ENCODE measurements around the gene RIMKLB. TPM values are rescaled to one million over a fixed set of nuclear protein-coding genes. Genes with fewer than 3 reads are reported as not detected.
A peak's percentile ranks its signal among the peaks of the same experiment; 100 is the strongest.

The RIMKLB gene
- polyA plus RNA-seq (2012; rRNA removed) = 24.5 and 33.3 TPM in 2 replicates
- polyA plus RNA-seq (2012; cell fraction: cytosol; rRNA removed) = 18.4 and 25.4 TPM in 2 replicates
- 73.1 and 111 TPM in 2 replicates for polyA plus RNA-seq (2012; cell fraction: nucleus; rRNA removed)

- Histone ChIP-seq H3K9ac (peak within 1 kb of the TSS; percentile 97), H3K9me3 (no peaks in the 10 kb centered on the region), H3F3A (replicated peaks; ENCODE audit: insufficient read depth) (peaks cover 17% of the 10 kb centered on the region), H3K4me3 (ENCODE audit: low read depth in 2 of 2, low read length in 1 of 2) (peak within 1 kb of the TSS; percentile 91), H3K36me3 (replicated peaks in 1 of 2; ENCODE audit: control insufficient read depth in 1 of 2, insufficient read depth in 2 of 2, low read length in 1 of 2) (peaks cover 6 to 13% of the 10 kb centered on the region in 2 experiments), H2AFZ (ENCODE audit: low read depth) (peak within 1 kb of the TSS; percentile 96), H3K9me2 (no peaks in the 10 kb centered on the region), H3K4me1 (ENCODE audit: control insufficient read depth in 1 of 2, insufficient read depth in 2 of 2, low read depth in 1 of 2, low read length in 1 of 2) (peaks cover 9 to 15% of the 10 kb centered on the region in 2 experiments; a peak in 3 of 4 replicates), H3K4me2 (peak within 1 kb of the TSS; percentile 93), H3K79me2 (ENCODE audit: insufficient read depth) (peaks cover 41% of the 10 kb centered on the region), H3K27me3 (ENCODE audit: insufficient read depth) (no peaks in the 10 kb centered on the region), H3K27ac (ENCODE audit: low read depth in 2 of 2, low read length in 1 of 2) (peak within 1 kb of the TSS; percentile 77 to 86), H4K20me1 (ENCODE audit: insufficient read depth) (peaks cover 19% of the 10 kb centered on the region)
- 1% methylated on average over 54 of the region's 88 CpGs for whole genome bisulfite sequencing (ENCODE audit: low lambda C conversion rate)
- POLR2A ChIA-PET = interaction anchor here (0.5 to 0.9 kb wide), 2 partner anchors 10 to 11 kb away, joined by 3 to 4 read pairs; no protein-coding TSS in a partner anchor
- CTCF ChIA-PET = interaction anchor here (0.9 to 1.4 kb wide), 5 partner anchors 84 to 252 kb away, joined by 3 to 6 read pairs (median 4); partner anchors contain the start of gene M6PR
- TF ChIP-seq EP300 (IDR thresholded peaks at IDR 0.05; ENCODE audit: borderline replicate concordance in 1 of 2, low read depth in 1 of 2, low read length in 1 of 2) = 0 out of 4 replicates have a peak, but pooled peaks of 1 of the 2 experiments have one; percentile 6
- peak; percentile 13; the same call in 1 of the 2 replicates for TF ChIP-seq MXI1 (IDR thresholded peaks at IDR 0.05; ENCODE audit: low read depth, low read length)
- no peak for TF ChIP-seq GATA2 (CRISPR knock-in tag; IDR thresholded peaks at IDR 0.05)
- TF ChIP-seq GABPA (IDR thresholded peaks at IDR 0.05; ENCODE audit: low read depth) = peak; percentile 4; the same call in 1 of the 2 replicates
- TF ChIP-seq POLR2AphosphoS5 (IDR thresholded peaks at IDR 0.05; ENCODE audit: low read depth, low read length) = peak; percentile 36; the same call in 1 of the 2 replicates
- TF ChIP-seq, protein P1, sequence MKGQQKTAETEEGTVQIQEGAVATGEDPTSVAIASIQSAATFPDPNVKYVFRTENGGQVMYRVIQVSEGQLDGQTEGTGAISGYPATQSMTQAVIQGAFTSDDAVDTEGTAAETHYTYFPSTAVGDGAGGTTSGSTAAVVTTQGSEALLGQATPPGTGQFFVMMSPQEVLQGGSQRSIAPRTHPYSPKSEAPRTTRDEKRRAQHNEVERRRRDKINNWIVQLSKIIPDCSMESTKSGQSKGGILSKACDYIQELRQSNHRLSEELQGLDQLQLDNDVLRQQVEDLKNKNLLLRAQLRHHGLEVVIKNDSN (IDR thresholded peaks at IDR 0.05; ENCODE audit: borderline replicate concordance, low read depth) = no peak
- peak; percentile 97 for TF ChIP-seq CHD2 (IDR thresholded peaks at IDR 0.05; ENCODE audit: low read length, partially characterized antibody)
- TF ChIP-seq ZBTB33 (IDR thresholded peaks at IDR 0.05; ENCODE audit: borderline replicate concordance, low read depth) = peak; percentile 94
- TF ChIP-seq TAF1 (IDR thresholded peaks at IDR 0.05; ENCODE audit: borderline replicate concordance, low read depth, low read length) = peak; percentile 45; the same call in 1 of the 2 replicates
- TF ChIP-seq NRF1 (IDR thresholded peaks at IDR 0.05; ENCODE audit: low read depth, low read length) = peak; percentile 37; the same call in 1 of the 2 replicates
- TF ChIP-seq, protein P2, sequence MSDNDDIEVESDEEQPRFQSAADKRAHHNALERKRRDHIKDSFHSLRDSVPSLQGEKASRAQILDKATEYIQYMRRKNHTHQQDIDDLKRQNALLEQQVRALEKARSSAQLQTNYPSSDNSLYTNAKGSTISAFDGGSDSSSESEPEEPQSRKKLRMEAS (IDR thresholded peaks at IDR 0.05; ENCODE audit: low read depth) = peak; percentile 5; the same call in 1 of the 2 replicates
- TF ChIP-seq TEAD4 (IDR thresholded peaks at IDR 0.05; ENCODE audit: borderline replicate concordance, insufficient read depth) = 0 out of 2 replicates have a peak, but pooled peaks have one; percentile 13
- peak; percentile 63; the same call in 1 of the 2 replicates for TF ChIP-seq SIN3A (IDR thresholded peaks at IDR 0.05; ENCODE audit: borderline replicate concordance, low read depth, low read length)
- TF ChIP-seq FOXJ3 (CRISPR knock-in tag; IDR thresholded peaks at IDR 0.05) = no peak
- no peak for TF ChIP-seq SMC3 (IDR thresholded peaks at IDR 0.05; ENCODE audit: low read depth, low read length)
- peak; percentile 93 for DNase-seq
These were observed at the start of gene RIMKLB for GRCh38 chr12:8697476-8698131. RIMKLB (plus strand) TSS chr12:8697991; CDS start chr12:8713867, 15,876 bp downstream.
